Measurements from ENCODE around the gene ARL15.

DNA sequence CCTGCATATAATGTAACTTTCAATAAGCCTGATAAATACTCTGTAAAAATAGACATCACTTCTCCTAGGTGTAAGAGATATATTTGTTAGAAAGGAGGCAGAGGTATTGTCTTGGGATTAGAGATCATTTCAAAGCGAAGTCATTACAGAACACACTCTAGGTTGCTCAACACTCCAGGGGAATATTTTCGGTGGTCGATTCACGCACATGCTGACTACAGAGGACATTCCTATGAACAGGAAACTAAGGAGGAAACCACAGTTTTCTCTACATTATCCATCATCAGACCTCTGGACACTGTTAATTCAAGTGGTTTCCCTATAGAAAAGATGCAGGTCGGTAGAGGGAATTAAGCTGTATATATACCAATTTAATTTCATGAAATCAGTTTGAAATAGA, 379.9 kb downstream of the ARL15 start:
- TF ChIP-seq, protein P1, sequence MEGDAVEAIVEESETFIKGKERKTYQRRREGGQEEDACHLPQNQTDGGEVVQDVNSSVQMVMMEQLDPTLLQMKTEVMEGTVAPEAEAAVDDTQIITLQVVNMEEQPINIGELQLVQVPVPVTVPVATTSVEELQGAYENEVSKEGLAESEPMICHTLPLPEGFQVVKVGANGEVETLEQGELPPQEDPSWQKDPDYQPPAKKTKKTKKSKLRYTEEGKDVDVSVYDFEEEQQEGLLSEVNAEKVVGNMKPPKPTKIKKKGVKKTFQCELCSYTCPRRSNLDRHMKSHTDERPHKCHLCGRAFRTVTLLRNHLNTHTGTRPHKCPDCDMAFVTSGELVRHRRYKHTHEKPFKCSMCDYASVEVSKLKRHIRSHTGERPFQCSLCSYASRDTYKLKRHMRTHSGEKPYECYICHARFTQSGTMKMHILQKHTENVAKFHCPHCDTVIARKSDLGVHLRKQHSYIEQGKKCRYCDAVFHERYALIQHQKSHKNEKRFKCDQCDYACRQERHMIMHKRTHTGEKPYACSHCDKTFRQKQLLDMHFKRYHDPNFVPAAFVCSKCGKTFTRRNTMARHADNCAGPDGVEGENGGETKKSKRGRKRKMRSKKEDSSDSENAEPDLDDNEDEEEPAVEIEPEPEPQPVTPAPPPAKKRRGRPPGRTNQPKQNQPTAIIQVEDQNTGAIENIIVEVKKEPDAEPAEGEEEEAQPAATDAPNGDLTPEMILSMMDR (IDR thresholded peaks at IDR 0.05; ENCODE audit: borderline replicate concordance, extremely low read depth, low read length, poor library complexity, severe bottlenecking): no peak
- TF ChIP-seq EZH2 (IDR thresholded peaks at IDR 0.05; ENCODE audit: borderline replicate concordance, low read depth, low read length, severe bottlenecking): no peak
